OCI-LY7 (cell line): Measurements from ENCODE around the gene KCND3. TPM values are rescaled to one million over a fixed set of nuclear protein-coding genes. Genes with fewer than 3 reads are reported as not detected.
A peak's percentile ranks its signal among the peaks of the same experiment; 100 is the strongest.

Source experiments
- BruUV-seq: library from RNA; stranded (reverse); fragments of 400-500 nt; replicated peaks from 2 replicates; lab custom pipeline; 2021; lab: Mats Ljungman, UMichigan
- CTCF ChIA-PET: fragments of 300-600 bp; sonication (Branson Sonifier 250); formaldehyde crosslinking; loops from one replicate; lab custom pipeline; 2022; ENCODE audit warnings: antibody characterized with exemption; ENCODE audit not compliant: unreplicated experiment; lab: Charles Lee
- POLR2A ChIA-PET: fragments of 300-600 bp; sonication (Branson Sonifier 250); formaldehyde crosslinking; loops from one replicate; lab custom pipeline; 2022; ENCODE audit warnings: antibody characterized with exemption; lab: Charles Lee
- DNase-seq: peaks from one replicate; pipeline ENCODE4 v3.0.0-alpha.2; 2015; ENCODE audit warnings: low spot score
- H2AFZ ChIP-seq: fragments of 200-600 bp; sonication (generic), shearing (Covaris generic); 2 replicates; pipeline ENCODE4 v1.6.1; 2014; ENCODE audit warnings: mild to moderate bottlenecking, antibody characterized with exemption, low read length, moderate library complexity
- H3K27ac ChIP-seq: fragments of 200-600 bp; sonication (generic); 2 replicates; pipeline ENCODE4 v1.5.1; 2014; ENCODE audit warnings: mixed run types, low read depth, mild to moderate bottlenecking, moderate library complexity, low read length, inconsistent platforms; ENCODE audit not compliant: poor library complexity, severe bottlenecking
- H3K36me3 ChIP-seq: fragments of 200-600 bp; sonication (generic); 2 replicates; pipeline ENCODE4 v1.6.1; 2014; ENCODE audit warnings: mild to moderate bottlenecking, antibody characterized with exemption, low read length, moderate library complexity, mixed read lengths; ENCODE audit not compliant: insufficient read depth
- H3K4me1 ChIP-seq: fragments of 200-600 bp; sonication (generic); 2 replicates; pipeline ENCODE4 v1.5.1; 2014; ENCODE audit warnings: mild to moderate bottlenecking, low read length; ENCODE audit not compliant: insufficient read depth, poor library complexity, severe bottlenecking
- H3K4me2 ChIP-seq: fragments of 200-600 bp; sonication (generic); 2 replicates; pipeline ENCODE4 v1.6.1; 2014; ENCODE audit warnings: mild to moderate bottlenecking, low read length
- H3K4me3 ChIP-seq: fragments of 200-600 bp; sonication (generic); 2 replicates; pipeline ENCODE4 v1.5.1; 2014; ENCODE audit warnings: mild to moderate bottlenecking, low read depth, low read length; ENCODE audit not compliant: poor library complexity, severe bottlenecking
- H3K79me2 ChIP-seq: fragments of 200-600 bp; sonication (generic); 2 replicates; pipeline ENCODE4 v1.6.1; 2016; ENCODE audit warnings: low read depth, mild to moderate bottlenecking, low read length, moderate library complexity, mixed read lengths; ENCODE audit not compliant: insufficient read depth
- H3K9me2 ChIP-seq: fragments of 200-600 bp; sonication (generic); 2 replicates; pipeline ENCODE4 v1.6.1; 2016; ENCODE audit warnings: mild to moderate bottlenecking, low read length, mixed read lengths; ENCODE audit not compliant: insufficient read depth
- H3K9me3 ChIP-seq: fragments of 200-600 bp; sonication (generic); 2 replicates; pipeline ENCODE4 v1.6.1; 2014; ENCODE audit warnings: mild to moderate bottlenecking, mixed run types, low read length, mixed read lengths
- H4K20me1 ChIP-seq: fragments of 200-600 bp; sonication (generic); 2 replicates; pipeline ENCODE4 v1.6.1; 2014; ENCODE audit warnings: mild to moderate bottlenecking, antibody characterized with exemption, low read length, moderate library complexity, mixed read lengths; ENCODE audit not compliant: insufficient read depth
- EZH2phosphoT487 ChIP-seq: fragments of 200-600 bp; sonication (generic); IDR thresholded peaks from 2 replicates; pipeline ENCODE4 v1.6.1; 2018; ENCODE audit warnings: low read depth, borderline replicate concordance, mild to moderate bottlenecking, mixed run types, antibody characterized with exemption, low read length, moderate library complexity, mixed read lengths
- intact Hi-C: fragments of 100-400 bp; cut with micrococcal nuclease; formaldehyde crosslinking; loops from one replicate; pipeline ENCODE4 v1.10.0; 2022; ENCODE audit not compliant: unreplicated experiment
- total RNA-seq, 2 experiments: library from RNA; depleted of rRNA in 1 of 2; stranded (reverse); fragments of >200 nt in 1 of 2; shearing (Covaris generic) in 1 of 2; gene quantifications; 2 replicates each; pipeline ENCODE4 v1.2.3, GENCODE V29; 2014 to 2022
- TF ChIP-seq, protein P1 (sequence below): fragments of 200-600 bp; sonication (generic); conservative IDR thresholded peaks from 2 replicates; pipeline ENCODE4 v1.5.1; 2014; ENCODE audit warnings: mild to moderate bottlenecking, antibody characterized with exemption, low read length, moderate library complexity, mixed read lengths

Gene KCND3
- total RNA-seq, 2 experiments from 2014 or later: not detected

GRCh38 chr1:112002514-112002913 is 13.0 kb upstream of the KCND3 start:
- H3K4me2 ChIP-seq: no peak overlapping the region
- no peaks in the 10 kb centered on the region for H3K79me2 ChIP-seq
- H3K4me3 ChIP-seq: no peak overlapping the region
- no peaks in the 10 kb centered on the region for H3K4me1 ChIP-seq
- no peak overlapping the region for H2AFZ ChIP-seq
- ChIA-PET CTCF (no interaction called here), POLR2A (no interaction called here)
- H4K20me1 ChIP-seq: no peaks in the 10 kb centered on the region
- peak; percentile 2 for DNase-seq
- H3K9me3 ChIP-seq: no peaks in the 10 kb centered on the region
- no peaks in the 10 kb centered on the region for H3K9me2 ChIP-seq
- BruUV-seq: no TSS peak
- no peaks in the 10 kb centered on the region for H3K36me3 ChIP-seq
- no peak overlapping the region for H3K27ac ChIP-seq
- no peak for TF ChIP-seq EZH2phosphoT487
- TF ChIP-seq, protein P1, sequence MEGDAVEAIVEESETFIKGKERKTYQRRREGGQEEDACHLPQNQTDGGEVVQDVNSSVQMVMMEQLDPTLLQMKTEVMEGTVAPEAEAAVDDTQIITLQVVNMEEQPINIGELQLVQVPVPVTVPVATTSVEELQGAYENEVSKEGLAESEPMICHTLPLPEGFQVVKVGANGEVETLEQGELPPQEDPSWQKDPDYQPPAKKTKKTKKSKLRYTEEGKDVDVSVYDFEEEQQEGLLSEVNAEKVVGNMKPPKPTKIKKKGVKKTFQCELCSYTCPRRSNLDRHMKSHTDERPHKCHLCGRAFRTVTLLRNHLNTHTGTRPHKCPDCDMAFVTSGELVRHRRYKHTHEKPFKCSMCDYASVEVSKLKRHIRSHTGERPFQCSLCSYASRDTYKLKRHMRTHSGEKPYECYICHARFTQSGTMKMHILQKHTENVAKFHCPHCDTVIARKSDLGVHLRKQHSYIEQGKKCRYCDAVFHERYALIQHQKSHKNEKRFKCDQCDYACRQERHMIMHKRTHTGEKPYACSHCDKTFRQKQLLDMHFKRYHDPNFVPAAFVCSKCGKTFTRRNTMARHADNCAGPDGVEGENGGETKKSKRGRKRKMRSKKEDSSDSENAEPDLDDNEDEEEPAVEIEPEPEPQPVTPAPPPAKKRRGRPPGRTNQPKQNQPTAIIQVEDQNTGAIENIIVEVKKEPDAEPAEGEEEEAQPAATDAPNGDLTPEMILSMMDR: no peak
- intact Hi-C loops: no loop called here

- H3K9me3 ChIP-seq: no peaks in the 10 kb centered on the region
- TF ChIP-seq EZH2phosphoT487: no peak
- TF ChIP-seq, protein P1: no peak
- no peaks in the 10 kb centered on the region for H3K79me2 ChIP-seq
- no peak overlapping the region for H3K27ac ChIP-seq
- ChIA-PET CTCF (no interaction called here), POLR2A (no interaction called here)
- no peak overlapping the region for H3K4me3 ChIP-seq
- intact Hi-C loops: no loop called here
- H3K4me2 ChIP-seq: no peak overlapping the region
- no peak overlapping the region for H2AFZ ChIP-seq
- H3K36me3 ChIP-seq: no peaks in the 10 kb centered on the region
- no peaks in the 10 kb centered on the region for H4K20me1 ChIP-seq
- DNase-seq: no peak
- no peaks in the 10 kb centered on the region for H3K9me2 ChIP-seq
- no peaks in the 10 kb centered on the region for H3K4me1 ChIP-seq
- BruUV-seq: no TSS peak
These were observed 12.0 kb upstream of the KCND3 start for GRCh38 chr1:112001436-112001835.

GRCh38 chr1:112000048-112000447 is 10.6 kb upstream of the KCND3 start:
- Histone ChIP-seq H3K4me3 (no peak overlapping the region), H3K4me1 (no peaks in the 10 kb centered on the region), H2AFZ (no peak overlapping the region), H3K9me2 (no peaks in the 10 kb centered on the region), H3K27ac (no peak overlapping the region), H3K9me3 (no peaks in the 10 kb centered on the region), H4K20me1 (no peaks in the 10 kb centered on the region), H3K36me3 (no peaks in the 10 kb centered on the region), H3K4me2 (no peak overlapping the region), H3K79me2 (no peaks in the 10 kb centered on the region)
- no TSS peak for BruUV-seq
- no peak for DNase-seq
- TF ChIP-seq, protein P1: no peak
- TF ChIP-seq EZH2phosphoT487: no peak
- POLR2A ChIA-PET: no interaction called here
- intact Hi-C loops: no loop called here
- CTCF ChIA-PET: no interaction called here
